HUES64 (cell line): ENCODE measurements around the gene PLAC8.
"Not testable (repeated sequence)": the region's sequence is repeated elsewhere in the genome, so short reads cannot be mapped to it uniquely, and the experiment has no call there.

ENCODE experiments used
- H3K27ac ChIP-seq: 2 replicates; pipeline ENCODE4 v1.7.0; 2013; ENCODE audit warnings: low read depth, low read length, inconsistent platforms
- H3K27me3 ChIP-seq: 2 replicates; pipeline ENCODE4 v1.6.1; 2013; ENCODE audit warnings: mild to moderate bottlenecking, low read length; ENCODE audit not compliant: insufficient read depth
- H3K36me3 ChIP-seq: 2 replicates; pipeline ENCODE4 v1.6.1; 2013; ENCODE audit warnings: mild to moderate bottlenecking, low read length; ENCODE audit not compliant: insufficient read depth
- H3K4me1 ChIP-seq: 2 replicates; pipeline ENCODE4 v1.6.1; 2013; ENCODE audit warnings: mild to moderate bottlenecking, low read length, moderate library complexity; ENCODE audit not compliant: insufficient read depth
- H3K4me3 ChIP-seq: 2 replicates; pipeline ENCODE4 v1.5.1; 2013; ENCODE audit warnings: mild to moderate bottlenecking, low read length, moderate library complexity
- H3K9ac ChIP-seq: 2 replicates; pipeline ENCODE4 v1.6.1; 2013; ENCODE audit warnings: mild to moderate bottlenecking, low read depth, low read length
- H3K9me3 ChIP-seq: 2 replicates; pipeline ENCODE4 v1.6.1; 2013; ENCODE audit warnings: low read depth, low read length; ENCODE audit not compliant: insufficient read depth
- WGBS: fragments of 150-250, 120-280 bp; methylation state at CpG from one replicate; pipeline ENCODE4 v1.1.7; 2013; ENCODE audit warnings: missing lambda C conversion rate; 5-methylcytosine and 5-hydroxymethylcytosine counted together

Gene PLAC8

DNA sequence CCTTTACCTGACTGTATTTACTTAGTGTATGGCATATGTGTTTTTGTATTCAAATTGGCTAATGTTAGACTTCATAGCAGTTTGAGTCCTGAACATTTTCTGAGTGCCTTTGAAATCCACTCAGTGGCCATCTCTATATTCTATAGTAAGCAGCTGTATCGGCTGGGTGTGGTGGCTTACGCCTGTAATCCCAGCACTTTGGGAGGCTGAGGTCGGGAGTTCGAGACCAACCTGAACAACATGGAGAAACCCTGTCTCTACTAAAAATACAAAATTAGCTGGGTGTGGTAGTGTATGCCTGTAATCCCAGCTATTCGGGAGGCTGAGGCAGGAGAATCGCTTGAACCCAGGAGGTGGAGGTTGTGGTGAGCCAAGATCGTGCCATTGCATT, 2.8 kb downstream of the PLAC8 start:
- not testable (repeated sequence) for H3K9me3 ChIP-seq, H3K36me3 ChIP-seq, H3K9ac ChIP-seq, H3K27ac ChIP-seq, H3K4me3 ChIP-seq
- H3K4me1 ChIP-seq = peaks cover 29% of the 10 kb centered on the region
- WGBS = 93% methylated on average over 6 of the region's 7 CpGs
- peaks cover 20% of the 10 kb centered on the region for H3K27me3 ChIP-seq

DNA sequence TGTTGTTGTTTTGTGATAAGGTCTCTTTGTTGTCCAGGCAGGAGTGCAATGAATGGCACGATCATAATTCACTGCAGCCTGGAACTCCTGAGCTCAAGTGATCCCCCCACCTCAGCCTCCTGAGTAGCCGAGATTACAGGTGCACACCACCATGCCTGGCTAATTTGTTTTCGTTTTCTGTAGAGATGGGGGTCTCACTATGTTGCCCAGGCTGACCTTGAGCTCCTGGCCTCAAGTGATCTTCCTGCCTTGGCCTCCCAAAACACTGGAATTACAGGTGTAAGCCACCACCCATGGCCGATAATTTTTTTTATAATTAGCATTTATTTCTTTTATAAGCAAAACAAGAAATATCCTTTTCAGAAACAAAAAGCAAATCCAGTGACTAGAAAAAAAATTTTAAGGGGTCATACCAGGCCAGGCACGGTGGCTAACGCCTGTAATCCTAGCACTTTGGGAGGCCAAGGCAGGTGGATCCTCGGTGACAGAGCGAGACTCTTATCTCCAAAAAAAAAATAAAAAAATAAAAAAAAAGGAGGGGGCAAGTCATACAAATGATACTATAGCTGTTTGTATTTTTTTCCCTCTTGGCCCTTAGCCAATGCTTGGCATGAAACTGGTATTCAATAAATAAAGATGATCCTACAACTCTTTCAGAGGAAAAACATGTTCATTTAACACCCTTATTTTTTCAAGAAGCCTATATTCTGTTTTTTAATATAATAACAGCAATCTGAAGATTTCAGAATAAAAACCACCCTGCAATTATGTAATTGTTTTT, 3.4 kb downstream of the PLAC8 start:
- WGBS = 92% methylated on average over 5 of the region's 8 CpGs
- H3K27ac ChIP-seq = no peak overlapping the region

DNA sequence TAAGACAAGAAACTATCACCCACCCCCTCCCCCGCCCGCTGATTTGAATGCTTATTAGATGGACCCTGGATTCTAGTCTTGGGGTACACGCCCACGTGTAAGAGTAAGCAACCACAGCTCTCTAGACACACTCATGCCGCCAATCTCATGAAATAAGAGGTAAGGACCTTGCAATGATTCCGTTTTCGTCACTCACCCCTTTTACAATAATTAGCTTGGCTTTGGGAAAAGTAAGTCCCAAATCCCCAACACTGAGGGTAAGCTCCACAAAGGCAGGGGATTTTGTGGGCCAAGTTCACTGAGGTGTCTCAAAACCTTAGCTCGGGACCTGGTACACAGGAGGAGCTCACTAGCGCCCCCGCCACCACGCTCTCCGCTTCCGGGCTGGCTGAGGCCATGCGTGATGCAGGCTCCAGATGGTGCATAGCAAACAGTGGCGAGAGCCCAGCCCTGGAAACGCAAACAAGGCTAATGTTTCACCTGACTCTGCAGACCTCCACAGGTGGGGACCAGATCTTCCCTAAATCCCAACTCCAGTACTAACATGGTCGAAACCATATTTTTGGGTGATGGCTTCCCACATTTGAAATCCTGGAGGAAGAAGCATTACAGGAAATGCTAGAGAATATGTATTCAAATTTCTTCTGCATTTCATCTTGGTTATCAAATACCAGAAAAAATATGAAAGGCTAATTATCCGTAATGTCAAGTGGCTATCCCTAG, 4.1 kb downstream of the PLAC8 start:
- Histone ChIP-seq H3K4me3 (peak overlapping the region; percentile 71), H3K9ac (peak overlapping the region; percentile 81), H3K27ac (no peak overlapping the region; the same call in 1 of the 2 replicates), H3K36me3 (no peaks in the 10 kb centered on the region), H3K4me1 (peaks cover 20% of the 10 kb centered on the region), H3K9me3 (no peaks in the 10 kb centered on the region), H3K27me3 (peaks cover 20% of the 10 kb centered on the region)
- 11% methylated on average over 18 of the region's 18 CpGs for WGBS

More for the DNA sequence above, 3.4 kb downstream of the PLAC8 start:
- Histone ChIP-seq H3K9me3 (no peaks in the 10 kb centered on the region), H3K4me1 (peaks cover 28% of the 10 kb centered on the region), H3K9ac (no peak overlapping the region), H3K4me3 (no peak overlapping the region), H3K36me3 (no peaks in the 10 kb centered on the region), H3K27me3 (peaks cover 20% of the 10 kb centered on the region)

DNA sequence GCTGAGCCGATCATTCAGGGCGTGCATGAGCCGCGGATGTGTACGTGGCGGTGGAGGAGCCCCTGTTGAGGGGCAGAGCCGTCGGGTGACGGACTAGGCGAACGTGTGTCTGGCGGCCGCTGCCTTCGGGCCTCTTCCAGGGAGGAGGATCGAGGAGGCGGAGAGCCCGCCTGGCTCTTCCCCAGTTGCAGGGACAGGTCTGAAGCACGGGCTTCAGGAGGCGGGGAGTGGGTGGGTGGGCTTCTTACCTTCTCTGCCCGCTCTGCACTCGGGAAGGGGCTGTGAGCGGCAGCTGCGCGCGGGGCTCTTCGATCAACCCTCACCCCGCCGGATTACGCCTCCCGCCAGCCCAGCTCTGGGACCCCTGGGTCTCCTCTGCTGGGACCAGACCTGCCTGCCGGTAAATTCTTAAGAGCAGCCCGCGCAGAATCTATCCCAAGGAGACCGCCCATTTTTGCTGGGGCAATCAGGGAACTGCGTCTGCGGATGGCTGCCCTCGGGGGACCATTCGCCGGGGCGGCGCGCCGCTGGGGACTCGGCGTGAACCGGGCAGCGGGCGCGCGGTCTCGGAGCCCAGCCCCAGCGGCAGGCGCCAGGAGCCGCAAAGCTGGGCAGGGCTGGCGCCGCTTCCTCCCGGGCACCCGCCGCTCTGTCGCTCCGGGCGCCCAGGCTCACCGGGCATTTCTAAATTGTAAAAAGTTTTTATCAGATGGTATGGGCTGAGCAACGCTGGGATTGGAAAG, 4.9 kb downstream of the PLAC8 start:
- no peak overlapping the region for H3K27ac ChIP-seq
- H3K9ac ChIP-seq = peak overlapping the region; percentile 81
- peaks cover 13% of the 10 kb centered on the region for H3K4me1 ChIP-seq
- under 1% methylated on average over 64 of the region's 64 CpGs for WGBS
- no peaks in the 10 kb centered on the region for H3K36me3 ChIP-seq
- H3K9me3 ChIP-seq = no peaks in the 10 kb centered on the region
- peaks cover 20% of the 10 kb centered on the region for H3K27me3 ChIP-seq
- H3K4me3 ChIP-seq = peak overlapping the region; percentile 71

DNA sequence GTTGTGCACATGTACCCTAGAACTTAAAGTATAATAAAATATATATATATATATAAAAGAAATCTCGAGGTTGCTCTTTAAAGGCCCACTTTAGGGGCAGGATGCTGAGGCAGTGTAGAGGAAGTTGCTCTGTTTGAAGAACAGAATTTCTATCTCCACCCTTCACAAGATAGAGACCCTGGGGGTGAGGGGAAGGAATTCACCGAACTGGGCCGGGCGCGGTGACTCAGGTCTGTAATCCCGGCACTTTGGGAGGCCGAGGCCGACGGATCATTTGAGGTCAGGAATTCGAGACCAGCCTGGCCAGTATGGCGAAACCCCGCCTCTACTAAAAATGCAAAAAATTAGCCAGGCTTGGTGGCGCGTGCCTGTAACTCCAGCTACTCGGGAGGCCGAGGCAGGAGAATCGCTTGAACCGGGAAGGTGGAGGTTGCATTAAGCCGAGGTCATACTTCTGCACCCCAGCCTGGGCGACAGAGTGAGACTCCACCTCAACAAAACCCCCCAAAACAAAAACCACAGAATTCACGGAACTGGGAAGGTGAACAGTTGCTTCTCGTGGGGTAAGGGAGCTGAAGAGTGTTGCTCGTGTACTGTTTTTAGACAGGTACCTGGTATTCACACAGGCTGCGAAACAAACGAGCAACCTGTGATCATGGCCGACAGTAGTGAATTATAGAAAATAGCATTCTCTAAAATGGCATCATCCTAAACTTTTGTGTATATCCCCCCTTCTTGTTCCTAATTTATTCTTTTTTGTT, 6.2 kb downstream of the PLAC8 start:
- Histone ChIP-seq H3K4me3 (no peak overlapping the region), H3K27me3 (peaks cover 20% of the 10 kb centered on the region), H3K27ac (no peak overlapping the region), H3K9ac (no peak overlapping the region), H3K4me1 (peaks cover 7% of the 10 kb centered on the region; the same call in 1 of the 2 replicates), H3K36me3 (no peaks in the 10 kb centered on the region), H3K9me3 (no peaks in the 10 kb centered on the region)
- WGBS = 84% methylated on average over 25 of the region's 26 CpGs

DNA sequence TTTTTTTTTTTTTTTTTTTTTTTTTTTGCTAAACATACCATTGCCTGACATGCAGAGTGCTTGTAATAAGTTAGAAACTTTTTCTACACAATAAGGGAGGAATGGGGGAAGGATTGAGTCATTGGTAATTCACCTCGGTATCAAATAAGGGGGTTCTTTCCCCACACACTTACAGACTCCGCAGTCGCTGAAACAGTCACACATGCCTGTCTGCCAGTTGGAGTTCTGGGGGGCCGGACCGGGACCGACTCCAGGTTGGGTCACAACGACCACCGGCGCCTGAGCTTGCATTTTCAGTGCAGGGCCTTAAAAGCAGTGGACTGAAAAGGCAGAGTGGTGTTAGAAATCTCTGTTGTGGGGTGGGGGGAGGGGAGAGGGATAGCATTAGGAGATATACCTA, 6.9 kb downstream of the PLAC8 start:
- no peak overlapping the region for H3K4me3 ChIP-seq
- H3K4me1 ChIP-seq = peaks cover 7% of the 10 kb centered on the region; the same call in 1 of the 2 replicates
- H3K36me3 ChIP-seq = no peaks in the 10 kb centered on the region
- 72% methylated on average over 9 of the region's 9 CpGs for WGBS
- H3K27ac ChIP-seq = no peak overlapping the region
- peaks cover 20% of the 10 kb centered on the region for H3K27me3 ChIP-seq
- H3K9ac ChIP-seq = no peak overlapping the region
- no peaks in the 10 kb centered on the region for H3K9me3 ChIP-seq

DNA sequence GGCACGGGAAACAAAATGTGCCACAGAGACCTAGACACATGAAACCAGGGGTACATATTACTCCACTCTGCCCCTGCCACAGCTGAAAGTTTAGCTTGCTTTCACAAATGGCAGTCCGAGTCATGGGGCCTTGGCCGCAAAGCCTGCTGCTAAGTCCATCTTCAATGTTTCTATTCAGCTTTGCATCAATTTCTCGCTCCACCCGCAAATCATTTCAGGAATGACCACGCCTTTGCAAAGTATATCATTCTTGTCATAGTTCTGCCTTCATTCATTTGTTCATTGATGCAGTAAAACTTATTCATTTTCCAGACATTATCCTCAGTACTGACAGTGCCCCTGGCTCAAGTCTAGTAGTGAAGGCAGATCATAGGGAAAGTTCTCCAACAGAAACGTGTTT, 9.5 kb downstream of the PLAC8 start:
- 93% methylated on average over 7 of the region's 7 CpGs for WGBS
- Histone ChIP-seq H3K9ac (no peak overlapping the region), H3K4me1 (peaks cover 4% of the 10 kb centered on the region; the same call in 1 of the 2 replicates), H3K4me3 (no peak overlapping the region), H3K27me3 (peaks cover 18% of the 10 kb centered on the region), H3K36me3 (no peaks in the 10 kb centered on the region), H3K27ac (no peak overlapping the region), H3K9me3 (no peaks in the 10 kb centered on the region)

DNA sequence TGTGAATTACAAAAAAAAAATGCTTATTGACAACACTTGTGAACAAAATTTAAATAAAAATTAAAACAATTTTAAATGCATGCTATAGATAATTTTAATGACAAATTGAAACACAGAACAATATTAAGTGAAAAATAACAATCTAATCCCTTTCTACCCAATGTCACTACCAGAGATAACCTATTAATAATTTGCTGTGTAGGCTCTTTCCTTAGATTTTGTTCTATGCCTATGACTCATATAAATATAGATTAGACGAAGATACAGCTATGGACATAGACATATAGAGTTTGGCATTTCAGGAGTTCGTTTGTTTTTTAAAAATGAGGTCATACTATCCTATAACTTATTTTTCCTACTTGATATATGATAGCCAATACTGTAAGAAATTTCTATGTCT, 18.1 kb downstream of the PLAC8 start:
- H3K4me1 ChIP-seq = no peaks in the 10 kb centered on the region
- no peaks in the 10 kb centered on the region for H3K9me3 ChIP-seq
- no peaks in the 10 kb centered on the region for H3K27me3 ChIP-seq
- no peak overlapping the region for H3K27ac ChIP-seq
- no peaks in the 10 kb centered on the region for H3K36me3 ChIP-seq
- WGBS = no CpG with 5 or more reads among the region's 2 CpGs
- no peak overlapping the region for H3K9ac ChIP-seq
- no peak overlapping the region for H3K4me3 ChIP-seq

DNA sequence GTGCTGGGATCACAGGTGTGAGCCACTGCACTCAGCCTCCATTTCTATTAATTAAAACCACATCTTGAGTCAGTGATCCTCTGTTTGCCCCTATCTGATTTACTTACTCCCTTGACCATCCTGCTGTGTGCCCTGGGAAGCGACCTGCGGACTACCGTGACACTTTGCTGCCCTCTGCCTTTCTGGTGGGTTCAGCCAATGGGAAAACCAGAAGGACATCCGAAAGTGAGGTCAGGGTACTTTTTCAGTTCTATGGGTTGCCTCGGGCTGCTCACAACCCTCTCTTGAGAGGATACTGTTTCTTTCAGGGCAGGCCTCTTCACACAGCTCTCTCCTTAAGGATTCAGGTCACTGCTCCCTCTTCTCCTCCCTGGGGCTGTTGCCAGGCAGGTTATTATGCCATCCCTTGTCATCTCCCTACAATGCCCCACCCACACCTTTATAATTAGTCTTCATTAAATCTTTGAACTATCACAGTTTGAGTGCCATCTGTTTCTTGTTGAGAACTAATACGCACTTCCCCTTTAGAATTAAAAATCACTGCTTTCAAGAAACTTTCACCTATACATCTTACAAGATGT, 21.4 kb downstream of the PLAC8 start:
- WGBS = 53% methylated on average over 6 of the region's 6 CpGs
- Histone ChIP-seq H3K27ac (no peak overlapping the region), H3K36me3 (no peaks in the 10 kb centered on the region)

DNA sequence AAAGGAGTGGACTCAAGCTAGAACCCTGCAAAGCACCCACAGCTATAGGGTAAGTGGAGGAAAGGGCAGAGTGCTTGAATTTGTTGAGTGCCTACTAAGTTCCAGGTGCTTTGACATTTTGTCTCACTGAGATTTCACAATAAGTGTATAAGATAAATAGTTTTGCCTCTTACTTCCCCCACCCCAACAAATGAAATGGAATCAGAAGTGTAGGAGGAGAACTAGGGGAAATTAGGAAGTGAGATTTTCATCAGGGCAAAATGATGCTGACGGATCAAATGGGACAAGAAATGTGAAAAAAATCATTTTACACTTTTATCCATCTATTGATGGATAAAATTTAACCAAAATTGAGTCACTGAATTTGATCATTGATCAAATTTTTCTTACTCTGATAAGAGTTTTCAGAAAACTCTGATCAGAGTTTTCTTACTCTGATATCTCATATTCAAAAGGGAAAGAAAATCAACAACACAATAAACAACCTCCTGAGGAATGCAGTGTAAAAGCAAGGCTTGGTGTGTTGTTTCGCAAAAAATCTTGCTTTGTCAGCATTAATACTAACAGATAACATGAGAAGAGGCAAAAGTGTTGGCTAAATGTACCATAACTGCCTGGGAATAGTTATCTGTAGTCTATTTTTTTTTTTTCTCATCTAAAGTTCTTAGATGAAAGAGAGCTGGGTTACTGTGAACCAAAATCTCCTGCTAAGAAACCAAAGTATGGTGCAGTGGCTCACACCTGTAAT, 24.9 kb downstream of the PLAC8 start:
- H3K4me3 ChIP-seq = no peak overlapping the region
- H3K9ac ChIP-seq = no peak overlapping the region
- H3K4me1 ChIP-seq = no peaks in the 10 kb centered on the region
- H3K27me3 ChIP-seq = no peaks in the 10 kb centered on the region
- WGBS = 100% methylated on average over 2 of the region's 2 CpGs
- H3K27ac ChIP-seq = no peak overlapping the region
- H3K9me3 ChIP-seq = no peaks in the 10 kb centered on the region
- H3K36me3 ChIP-seq = no peaks in the 10 kb centered on the region

More for the DNA sequence above, 21.4 kb downstream of the PLAC8 start:
- Histone ChIP-seq H3K4me3 (no peak overlapping the region), H3K9ac (no peak overlapping the region), H3K4me1 (no peaks in the 10 kb centered on the region), H3K27me3 (no peaks in the 10 kb centered on the region), H3K9me3 (no peaks in the 10 kb centered on the region)
